NT2/D1 (cell line): Measurements from ENCODE around the gene TFPT.

Experiments
- DNase-seq: peaks from one replicate; pipeline ENCODE4 v3.0.0-alpha.2; 2011; ENCODE audit warnings: low read depth, low spot score
- H3K27me3 ChIP-seq: 2 replicates; pipeline ENCODE4 v1.6.0; 2011; ENCODE audit warnings: mild to moderate bottlenecking; ENCODE audit not compliant: insufficient read length, insufficient read depth
- H3K36me3 ChIP-seq: 2 replicates; pipeline ENCODE4 v1.6.1; 2011; ENCODE audit warnings: mild to moderate bottlenecking, low read length, mixed read lengths; ENCODE audit not compliant: insufficient read depth, insufficient read length
- H3K4me1 ChIP-seq: 2 replicates; pipeline ENCODE4 v1.5.1; 2011; ENCODE audit not compliant: insufficient read depth, insufficient read length
- H3K4me3 ChIP-seq: 2 replicates; pipeline ENCODE4 v1.5.1; 2011; ENCODE audit warnings: low read depth; ENCODE audit not compliant: insufficient read length
- H3K9ac ChIP-seq: 2 replicates; pipeline ENCODE4 v1.6.0; 2011; ENCODE audit warnings: low read depth; ENCODE audit not compliant: insufficient read length
- H3K9me3 ChIP-seq: 2 replicates; pipeline ENCODE4 v1.5.1; 2011; ENCODE audit warnings: mild to moderate bottlenecking, low read length; ENCODE audit not compliant: insufficient read depth
- SUZ12 ChIP-seq: IDR thresholded peaks from 2 replicates; pipeline ENCODE4 v1.6.1; 2011; ENCODE audit not compliant: insufficient read length, insufficient read depth; ENCODE audit errors: extremely low read depth
- YY1 ChIP-seq: IDR thresholded peaks from 2 replicates; pipeline ENCODE4 v1.6.1; 2011; ENCODE audit not compliant: insufficient read length, insufficient read depth
- ZNF274 ChIP-seq: IDR thresholded peaks from 2 replicates; pipeline ENCODE4 v1.6.1; 2011; ENCODE audit warnings: mild to moderate bottlenecking, low read depth, low read length

TFPT gene

GRCh38 chr19:54115109-54116063 is at the start of gene TFPT, which contains the start of gene PRPF31:
TSS of gene TFPT (minus strand) at chr19:54115657. CDS start at chr19:54115269, 388 bp downstream.
TSS of gene PRPF31 (plus strand) at chr19:54115754. CDS start at chr19:54118279, 2,525 bp downstream.
- H3K36me3 ChIP-seq: peaks cover 50% of the 10 kb centered on the region
- peak within 1 kb of the TSS; percentile 71 for H3K4me3 ChIP-seq
- peak; percentile 7 for TF ChIP-seq YY1
- TF ChIP-seq SUZ12: no peak
- no peak for TF ChIP-seq ZNF274
- no peaks in the 10 kb centered on the region for H3K27me3 ChIP-seq
- peak within 1 kb of the TSS; percentile 91 for H3K9ac ChIP-seq
- no peaks in the 10 kb centered on the region for H3K4me1 ChIP-seq
- no peaks in the 10 kb centered on the region for H3K9me3 ChIP-seq
- DNase-seq: peak; percentile 93

GRCh38 chr19:54165222-54165621 is 49.8 kb upstream of the TFPT start:
- no peaks in the 10 kb centered on the region for H3K9me3 ChIP-seq
- no peaks in the 10 kb centered on the region for H3K27me3 ChIP-seq
- TF ChIP-seq ZNF274 (no peak), SUZ12 (no peak), YY1 (no peak)
- H3K4me3 ChIP-seq: no peak overlapping the region
- H3K36me3 ChIP-seq: peaks cover 6% of the 10 kb centered on the region
- H3K4me1 ChIP-seq: peaks cover 3% of the 10 kb centered on the region
- H3K9ac ChIP-seq: no peak overlapping the region
- DNase-seq: no peak

GRCh38 chr19:54164369-54165068 is 49.1 kb upstream of the TFPT start:
- H3K4me3 ChIP-seq: no peak overlapping the region
- H3K9me3 ChIP-seq: no peaks in the 10 kb centered on the region
- H3K36me3 ChIP-seq: peaks cover 6% of the 10 kb centered on the region
- H3K27me3 ChIP-seq: no peaks in the 10 kb centered on the region
- no peak overlapping the region for H3K9ac ChIP-seq
- DNase-seq: no peak
- H3K4me1 ChIP-seq: peaks cover 3% of the 10 kb centered on the region
- no peak for TF ChIP-seq YY1
- no peak for TF ChIP-seq ZNF274
- no peak for TF ChIP-seq SUZ12

- Histone ChIP-seq H3K4me1 (peaks cover 2% of the 10 kb centered on the region), H3K9ac (no peak overlapping the region), H3K4me3 (no peak overlapping the region), H3K27me3 (no peaks in the 10 kb centered on the region), H3K9me3 (no peaks in the 10 kb centered on the region), H3K36me3 (peaks cover 9% of the 10 kb centered on the region)
- TF ChIP-seq ZNF274 (no peak), SUZ12 (no peak), YY1 (no peak)
- DNase-seq: no peak
Observed at GRCh38 chr19:54162884-54163283, 47.4 kb upstream of the TFPT start.

GRCh38 chr19:54162241-54162805 is 46.9 kb upstream of the TFPT start:
- Histone ChIP-seq H3K9ac (no peak overlapping the region), H3K27me3 (no peaks in the 10 kb centered on the region), H3K4me3 (no peak overlapping the region), H3K36me3 (peaks cover 12% of the 10 kb centered on the region), H3K4me1 (peaks cover 2% of the 10 kb centered on the region), H3K9me3 (no peaks in the 10 kb centered on the region)
- TF ChIP-seq YY1 (no peak), ZNF274 (no peak), SUZ12 (no peak)
- DNase-seq: no peak

GRCh38 chr19:54160854-54161253 is 45.4 kb upstream of the TFPT start:
- H3K9me3 ChIP-seq: no peaks in the 10 kb centered on the region
- H3K27me3 ChIP-seq: no peaks in the 10 kb centered on the region
- H3K9ac ChIP-seq: peak overlapping the region; percentile 81
- H3K36me3 ChIP-seq: peaks cover 26% of the 10 kb centered on the region
- DNase-seq: no peak
- H3K4me1 ChIP-seq: peaks cover 2% of the 10 kb centered on the region
- H3K4me3 ChIP-seq: peak overlapping the region; percentile 67
- TF ChIP-seq SUZ12: no peak
- no peak for TF ChIP-seq ZNF274
- no peak for TF ChIP-seq YY1
